Kidney (tissue), 22 donors: ENCODE measurements around the gene PHEX. TPM values are rescaled to one million over a fixed set of nuclear protein-coding genes. Genes with fewer than 3 reads are reported as not detected.

Source experiments
- DNase-seq, 5 donors: peaks; one replicate each; pipeline ENCODE4 v3.0.0-alpha.2; 2013 to 2020
- FAIRE-seq: peaks from 2 replicates; lab custom pipeline; 2012; peaks lifted over from hg19 to GRCh38; lab: Jason Lieb, UNC
- H3K27ac ChIP-seq, 2 donors: one replicate each; pipeline ENCODE4 v1.7.0; 2013; ENCODE audit warnings: low read depth in 2 of 2, low read length in 2 of 2, inconsistent platforms in 1 of 2
- H3K27me3 ChIP-seq: one replicate; pipeline ENCODE4 v1.7.1; 2013; ENCODE audit warnings: low read length, inconsistent platforms; ENCODE audit not compliant: control insufficient read depth, insufficient read depth
- H3K36me3 ChIP-seq, 3 donors: one replicate each; pipeline versions ENCODE4 v1.7.0 to v1.7.1; 2013; ENCODE audit warnings: low read length in 3 of 3, control low read depth in 1 of 3, inconsistent platforms in 1 of 3; ENCODE audit not compliant: insufficient read depth in 3 of 3, control insufficient read depth in 2 of 3
- H3K4me1 ChIP-seq, 3 donors: one replicate each; pipeline versions ENCODE4 v1.7.0 to v1.7.1; 2013; ENCODE audit warnings: low read length in 3 of 3, inconsistent platforms in 1 of 3, low read depth in 1 of 3; ENCODE audit not compliant: control insufficient read depth in 2 of 3, insufficient read depth in 2 of 3
- H3K4me3 ChIP-seq, 3 donors: one replicate each; pipeline versions ENCODE4 v1.7.0 to v1.8.1; 2013; ENCODE audit warnings: low read length in 3 of 3, control low read depth in 1 of 3, inconsistent platforms in 1 of 3
- H3K9ac ChIP-seq, 3 donors: one replicate each; pipeline versions ENCODE4 v1.7.0 to v1.7.1; 2013; ENCODE audit warnings: low read length in 3 of 3, control low read depth in 1 of 3, inconsistent platforms in 1 of 3
- H3K9me3 ChIP-seq, 3 donors: one replicate each; pipeline versions ENCODE4 v1.7.0 to v1.7.1; 2013; ENCODE audit warnings: low read length in 3 of 3, control low read depth in 1 of 3, inconsistent platforms in 1 of 3; ENCODE audit not compliant: control insufficient read depth in 2 of 3, insufficient read depth in 1 of 3
- CTCF ChIP-seq: IDR thresholded peaks from 3 replicates; pipeline ENCODE4 v1.5.1; 2012; ENCODE audit warnings: mild to moderate bottlenecking, moderate library complexity, borderline replicate concordance; ENCODE audit not compliant: insufficient read depth; ENCODE audit errors: extremely low read depth
- intact Hi-C: fragments of 100-400 bp; cut with DNase I; formaldehyde crosslinking; loops from one replicate; pipeline ENCODE4 v1.11.1; 2022
- long read RNA-seq, 10 donors: library from polyadenylated mRNA in 1 of 10; unstranded in 1 of 10; transcript quantifications; one replicate each; pipeline ENCODE4 v2.0.0 and lab custom pipeline, GENCODE V29; 2021 to 2026
- polyA plus RNA-seq: library from polyadenylated mRNA; stranded (reverse); fragments of 350-450 nt; fragmentation: Illumina TruSeq; extraction: RNeasy Lipid Tissue Mini Kit (QIAGEN cat#74804); gene quantifications from one replicate; pipeline ENCODE4 v1.2.3, GENCODE V29; 2014; ENCODE audit warnings: low read depth, low replicate concordance; ENCODE audit not compliant: insufficient read depth
- total RNA-seq: library from RNA; stranded (reverse); fragmentation: NEBNext Ultra II Directional; extraction: Animal tissue kit (Norgen Biotek cat#: 25700); gene quantifications from one replicate; pipeline ENCODE4 v1.2.1, GENCODE V29; 2021
- donor health status: control.
- donor health status: control.
- donor health status: control.
- donor health status: control.
- donor health status: control.
- donor health status: DM: yes; HTN: yes; CAD: no.
- donor health status: Normal renal cell carcinoma (clear cell type).

Gene PHEX
- total RNA-seq (0.25 TPM), polyA plus RNA-seq (0.19 TPM)
- long read RNA-seq, donor 1: 0 reads
- long read RNA-seq, donor 2: 0 reads
- long read RNA-seq, donor 3: 0 reads
- long read RNA-seq, donor 4: 0 reads
- long read RNA-seq, donor 5: 0 reads
- long read RNA-seq, donor 6: 0 reads
- long read RNA-seq, donor 7: 0 reads
- long read RNA-seq, donor 8: 0 reads
- long read RNA-seq, donor 9: 0 reads
- long read RNA-seq, donor 10: 0 reads

GRCh38 chrX:22032084-22032483, at the start of gene PHEX:
TSS of gene PHEX (plus strand) at chrX:22032325. CDS start at chrX:22033006, 681 bp downstream.
- no peak for TF ChIP-seq CTCF
- DNase-seq (no peak), FAIRE-seq (no peak)
- Histone ChIP-seq H3K9ac (no peak within 1 kb of the TSS), H3K4me3 (no peak within 1 kb of the TSS), H3K9me3 (no peaks in the 10 kb centered on the region), H3K27me3 (no peaks in the 10 kb centered on the region), H3K36me3 (no peaks in the 10 kb centered on the region), H3K4me1 (no peaks in the 10 kb centered on the region), H3K27ac (no peak within 1 kb of the TSS)
- intact Hi-C loops: no loop called here

- Histone ChIP-seq H3K27ac (no peak overlapping the region), H3K9me3 (no peaks in the 10 kb centered on the region), H3K4me1 (no peaks in the 10 kb centered on the region), H3K36me3 (peaks cover 0 to 24% (median 2%) of the 10 kb centered on the region in 3 donors), H3K27me3 (no peaks in the 10 kb centered on the region), H3K9ac (no peak overlapping the region), H3K4me3 (no peak overlapping the region)
- intact Hi-C loops: no loop called here
- peak; percentile 99 for FAIRE-seq
- peak; percentile 80 for TF ChIP-seq CTCF
- peak in 4 of 5 donors; percentile 74 to 86 (median 82) for DNase-seq
Observed at GRCh38 chrX:21985332-21985777, 46.8 kb upstream of the PHEX start.

GRCh38 chrX:21986596-21986995, 45.5 kb upstream of the PHEX start:
- no peak for DNase-seq
- Histone ChIP-seq H3K9me3 (no peaks in the 10 kb centered on the region), H3K4me3 (no peak overlapping the region), H3K27ac (no peak overlapping the region), H3K4me1 (no peaks in the 10 kb centered on the region), H3K36me3 (peaks cover 0 to 24% (median 2%) of the 10 kb centered on the region in 3 donors), H3K27me3 (no peaks in the 10 kb centered on the region), H3K9ac (no peak overlapping the region)
- intact Hi-C loops: no loop called here
- TF ChIP-seq CTCF: no peak
- FAIRE-seq: no peak
